SK-N-DZ (cell line): Measurements from ENCODE around the gene CRHR1.

Experiments
- DNase-seq: peaks from one replicate; pipeline ENCODE4 v3.0.0-alpha.2; 2015; ENCODE audit warnings: low spot score

CRHR1 gene

GRCh38 chr17:45758544-45758943 lies 25.6 kb upstream of the CRHR1 start:
- DNase-seq: no peak

- no peak for DNase-seq
Observed at GRCh38 chr17:45759761-45760160, 24.4 kb upstream of the CRHR1 start.

GRCh38 chr17:45761957-45762565 lies 22.1 kb upstream of the CRHR1 start:
- no peak for DNase-seq

GRCh38 chr17:45763182-45763581 lies 20.9 kb upstream of the CRHR1 start:
- no peak for DNase-seq

GRCh38 chr17:45764479-45764878 lies 19.6 kb upstream of the CRHR1 start:
- DNase-seq: no peak

- DNase-seq: no peak
Observed at GRCh38 chr17:45768000-45768399, 16.1 kb upstream of the CRHR1 start.

- DNase-seq: no peak
Observed at GRCh38 chr17:45770632-45771270, 13.4 kb upstream of the CRHR1 start.

- DNase-seq: no peak
Observed at GRCh38 chr17:45771271-45771959, 12.7 kb upstream of the CRHR1 start.

GRCh38 chr17:45775148-45775547 lies 9.0 kb upstream of the CRHR1 start:
- no peak for DNase-seq

- DNase-seq: no peak
Observed at GRCh38 chr17:45775576-45776011, 8.5 kb upstream of the CRHR1 start.

GRCh38 chr17:45776896-45777295 lies 7.2 kb upstream of the CRHR1 start:
- no peak for DNase-seq

GRCh38 chr17:45777388-45777787 lies 6.7 kb upstream of the CRHR1 start:
- DNase-seq: no peak

GRCh38 chr17:45780921-45781320 lies 3.2 kb upstream of the CRHR1 start:
- no peak for DNase-seq

- DNase-seq: no peak
Observed at GRCh38 chr17:45782889-45783592, 1.1 kb upstream of the CRHR1 start.

GRCh38 chr17:45783593-45784292 lies 377 bp upstream of the CRHR1 start:
- DNase-seq: no peak

GRCh38 chr17:45784741-45785479 lies 790 bp downstream of the CRHR1 start:
- DNase-seq: peak; percentile 66

- DNase-seq: no peak
Observed at GRCh38 chr17:45785480-45786193, 1.5 kb downstream of the CRHR1 start.

- DNase-seq: no peak
Observed at GRCh38 chr17:45786349-45786748, 2.2 kb downstream of the CRHR1 start.

- DNase-seq: no peak
Observed at GRCh38 chr17:45787044-45787443, 2.9 kb downstream of the CRHR1 start.

GRCh38 chr17:45787656-45788055 lies 3.5 kb downstream of the CRHR1 start:
- DNase-seq: no peak
